Ovary (tissue), 3 donors: ENCODE results near the gene SRSF12.

Source experiments
- CTCF ChIP-seq, 3 donors: fragments of 450-650 bp in 2 of 3; fragments of 200-600 bp in 1 of 3; IDR thresholded peaks; one replicate each; pipeline versions ENCODE4 v1.5.1 to v1.8.0; 2016 to 2022; ENCODE audit warnings: antibody characterized with exemption in 3 of 3, mild to moderate bottlenecking in 1 of 3
- POLR2A ChIP-seq: fragments of 450-650 bp; IDR thresholded peaks from one replicate; pipeline ENCODE4 v1.6.1; 2017; ENCODE audit warnings: antibody characterized with exemption, mild to moderate bottlenecking, moderate library complexity
- donor health status: DM: no; HTN: no; CAD: no.

- TF ChIP-seq POLR2A (no peak), CTCF (IDR thresholded peaks at IDR 0.05) (no peak)
Measured at GRCh38 chr6:89139509-89140346, 21.9 kb upstream of the SRSF12 start.
